Measurements from ENCODE around the gene TAMALIN.

The TAMALIN gene

DNA sequence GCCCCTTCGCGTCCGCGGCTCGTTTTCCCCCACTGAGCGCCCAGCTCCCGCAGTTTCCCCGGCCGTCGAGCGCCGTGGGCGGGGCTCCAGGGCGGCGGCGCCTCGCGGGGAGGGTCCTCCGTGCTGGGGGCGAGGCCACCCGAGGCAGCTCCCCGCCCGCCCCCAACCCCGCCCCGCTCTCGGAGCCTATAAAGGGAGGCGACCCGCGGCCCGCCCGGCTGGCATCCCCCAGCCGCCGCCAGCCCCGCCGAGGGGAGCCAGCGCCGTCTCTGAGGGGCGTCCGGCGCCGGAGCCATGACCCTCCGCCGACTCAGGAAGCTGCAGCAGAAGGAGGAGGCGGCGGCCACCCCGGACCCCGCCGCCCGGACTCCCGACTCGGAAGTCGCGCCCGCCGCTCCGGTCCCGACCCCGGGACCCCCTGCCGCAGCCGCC, at the start of gene TAMALIN:
Gene TAMALIN, plus strand, starts transcription at position 221 of the 432 bp plus-strand sequence. Its CDS starts 74 bp downstream, at position 295.
- H3K27ac ChIP-seq = no peak within 1 kb of the TSS

GRCh38 chr12:51958542-51958941, 48.2 kb upstream of the TAMALIN start:
- no peak for TF ChIP-seq CTCF (conservative IDR thresholded peaks at IDR 0.05)
- H3K27ac ChIP-seq = no peak overlapping the region

More for the DNA sequence above, at the start of gene TAMALIN:
- TF ChIP-seq CTCF (conservative IDR thresholded peaks at IDR 0.05) = no peak

DNA sequence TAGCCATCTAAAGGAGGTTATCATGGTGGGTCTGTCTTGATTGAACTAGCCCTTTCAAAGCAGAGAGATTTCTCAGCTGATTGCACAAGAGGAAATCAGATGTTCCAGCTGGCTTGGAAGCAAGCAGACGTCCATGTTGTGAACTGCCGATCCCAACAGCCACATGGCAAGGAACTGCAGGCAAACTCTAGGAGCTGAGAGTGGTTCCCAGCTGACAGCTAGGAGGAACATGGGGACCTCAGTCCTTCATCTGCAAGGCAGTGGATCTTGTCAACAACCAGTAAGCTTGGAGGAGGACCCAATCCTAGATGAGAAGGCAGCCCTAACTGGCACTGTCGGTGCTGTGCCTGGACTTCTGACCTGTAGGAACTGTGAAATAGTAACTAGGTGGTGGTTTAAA, 47.5 kb upstream of the TAMALIN start:
- peak overlapping the region; percentile 81; the same call in 1 of the 2 replicates for H3K27ac ChIP-seq
- TF ChIP-seq CTCF (conservative IDR thresholded peaks at IDR 0.05) = no peak

DNA sequence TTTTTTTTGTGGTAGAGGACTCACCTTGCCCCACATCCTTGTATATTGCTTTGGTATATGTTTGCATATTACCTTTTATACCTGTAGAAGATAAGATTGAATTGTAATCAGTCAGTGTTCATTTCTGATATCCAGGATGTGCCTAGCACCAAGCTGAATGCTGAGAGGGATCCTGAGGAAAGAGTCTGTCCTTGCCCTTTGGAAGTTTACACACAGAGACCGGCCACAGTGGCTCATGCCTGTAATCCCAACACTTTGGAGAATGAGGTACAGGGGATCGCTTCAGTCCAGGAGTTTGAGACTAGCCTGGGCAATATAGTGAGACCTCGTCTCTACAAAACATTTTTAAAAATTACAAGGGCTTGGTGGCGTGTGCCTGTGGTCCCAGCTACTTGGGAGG, 46.8 kb upstream of the TAMALIN start:
- peak overlapping the region; percentile 81 for H3K27ac ChIP-seq
- TF ChIP-seq CTCF (conservative IDR thresholded peaks at IDR 0.05) = no peak

DNA sequence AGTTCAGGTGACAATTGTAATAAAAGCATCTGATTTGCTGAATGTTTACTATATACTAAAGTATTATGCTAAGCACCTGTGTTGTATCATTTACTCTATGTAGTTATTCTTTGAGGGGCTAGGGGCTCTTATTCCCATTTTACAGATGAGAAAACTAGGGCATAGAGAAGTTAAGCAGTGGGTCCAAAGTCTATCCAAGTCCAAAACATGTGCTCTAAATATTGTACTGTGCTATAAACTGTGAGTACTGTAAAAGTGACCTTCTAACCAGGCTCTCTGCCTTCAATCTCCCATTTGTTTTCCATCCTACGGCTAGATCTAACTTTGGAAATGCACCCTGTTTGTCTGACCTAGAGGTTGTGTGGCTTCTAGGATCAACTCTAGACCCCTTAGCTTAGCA, 46.3 kb upstream of the TAMALIN start:
- peak overlapping the region; percentile 81 for H3K27ac ChIP-seq
- TF ChIP-seq CTCF (conservative IDR thresholded peaks at IDR 0.05) = no peak

DNA sequence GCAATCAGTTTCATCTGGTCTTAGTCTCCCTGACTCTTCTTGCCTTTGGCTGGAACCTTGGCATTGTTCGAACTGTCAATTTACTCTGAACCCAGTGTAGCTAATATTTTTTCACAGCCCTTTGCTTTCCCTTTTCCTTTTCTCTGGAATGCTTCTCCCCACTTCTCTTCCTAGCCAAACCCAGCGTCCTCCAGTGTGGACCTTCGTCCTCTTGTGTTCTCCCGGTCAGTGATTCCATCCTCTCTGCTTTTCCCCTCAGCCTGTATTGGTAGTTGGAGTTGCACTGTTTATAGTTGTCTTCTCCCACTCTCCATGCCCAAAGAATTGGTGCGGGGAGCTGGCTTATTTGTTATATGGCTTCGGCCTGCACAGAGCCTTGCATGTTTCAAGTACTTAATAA, 45.9 kb upstream of the TAMALIN start:
- TF ChIP-seq CTCF (conservative IDR thresholded peaks at IDR 0.05) = no peak
- H3K27ac ChIP-seq = peak overlapping the region; percentile 81

DNA sequence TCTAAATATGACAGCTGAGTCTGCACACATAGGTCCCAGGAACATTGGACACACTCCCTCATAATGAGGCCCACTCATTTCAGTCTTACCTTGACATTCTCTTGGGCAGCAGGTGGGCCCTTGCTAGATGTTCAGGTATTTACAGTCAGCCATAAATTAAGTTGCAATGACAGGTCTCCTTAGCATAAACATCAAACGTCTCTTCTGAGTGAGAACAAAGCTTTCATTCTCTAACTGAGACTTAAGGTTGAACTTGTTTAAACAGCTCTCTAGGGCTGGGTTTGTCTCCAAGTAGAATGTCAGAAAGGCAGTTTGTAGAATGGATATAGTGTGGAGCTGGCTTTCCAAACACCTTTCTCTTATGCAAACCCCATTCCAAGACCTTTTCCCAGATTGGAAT, 44.9 kb upstream of the TAMALIN start:
- peak overlapping the region; percentile 81 for H3K27ac ChIP-seq
- no peak for TF ChIP-seq CTCF (conservative IDR thresholded peaks at IDR 0.05)

Measured in VCaP (cell line).